NT2/D1 (cell line): Measurements from ENCODE around the gene BCAS3.
"Not testable (repeated sequence)": the region's sequence is repeated elsewhere in the genome, so short reads cannot be mapped to it uniquely, and the experiment has no call there.

Experiments used
- DNase-seq: peaks from one replicate; pipeline ENCODE4 v3.0.0-alpha.2; 2011; ENCODE audit warnings: low read depth, low spot score
- H3K27me3 ChIP-seq: 2 replicates; pipeline ENCODE4 v1.6.0; 2011; ENCODE audit warnings: mild to moderate bottlenecking; ENCODE audit not compliant: insufficient read length, insufficient read depth
- H3K36me3 ChIP-seq: 2 replicates; pipeline ENCODE4 v1.6.1; 2011; ENCODE audit warnings: mild to moderate bottlenecking, low read length, mixed read lengths; ENCODE audit not compliant: insufficient read depth, insufficient read length
- H3K4me1 ChIP-seq: 2 replicates; pipeline ENCODE4 v1.5.1; 2011; ENCODE audit not compliant: insufficient read depth, insufficient read length
- H3K4me3 ChIP-seq: 2 replicates; pipeline ENCODE4 v1.5.1; 2011; ENCODE audit warnings: low read depth; ENCODE audit not compliant: insufficient read length
- H3K9ac ChIP-seq: 2 replicates; pipeline ENCODE4 v1.6.0; 2011; ENCODE audit warnings: low read depth; ENCODE audit not compliant: insufficient read length
- H3K9me3 ChIP-seq: 2 replicates; pipeline ENCODE4 v1.5.1; 2011; ENCODE audit warnings: mild to moderate bottlenecking, low read length; ENCODE audit not compliant: insufficient read depth
- SUZ12 ChIP-seq: IDR thresholded peaks from 2 replicates; pipeline ENCODE4 v1.6.1; 2011; ENCODE audit not compliant: insufficient read length, insufficient read depth; ENCODE audit errors: extremely low read depth
- YY1 ChIP-seq: IDR thresholded peaks from 2 replicates; pipeline ENCODE4 v1.6.1; 2011; ENCODE audit not compliant: insufficient read length, insufficient read depth
- ZNF274 ChIP-seq: IDR thresholded peaks from 2 replicates; pipeline ENCODE4 v1.6.1; 2011; ENCODE audit warnings: mild to moderate bottlenecking, low read depth, low read length

Gene BCAS3

DNA sequence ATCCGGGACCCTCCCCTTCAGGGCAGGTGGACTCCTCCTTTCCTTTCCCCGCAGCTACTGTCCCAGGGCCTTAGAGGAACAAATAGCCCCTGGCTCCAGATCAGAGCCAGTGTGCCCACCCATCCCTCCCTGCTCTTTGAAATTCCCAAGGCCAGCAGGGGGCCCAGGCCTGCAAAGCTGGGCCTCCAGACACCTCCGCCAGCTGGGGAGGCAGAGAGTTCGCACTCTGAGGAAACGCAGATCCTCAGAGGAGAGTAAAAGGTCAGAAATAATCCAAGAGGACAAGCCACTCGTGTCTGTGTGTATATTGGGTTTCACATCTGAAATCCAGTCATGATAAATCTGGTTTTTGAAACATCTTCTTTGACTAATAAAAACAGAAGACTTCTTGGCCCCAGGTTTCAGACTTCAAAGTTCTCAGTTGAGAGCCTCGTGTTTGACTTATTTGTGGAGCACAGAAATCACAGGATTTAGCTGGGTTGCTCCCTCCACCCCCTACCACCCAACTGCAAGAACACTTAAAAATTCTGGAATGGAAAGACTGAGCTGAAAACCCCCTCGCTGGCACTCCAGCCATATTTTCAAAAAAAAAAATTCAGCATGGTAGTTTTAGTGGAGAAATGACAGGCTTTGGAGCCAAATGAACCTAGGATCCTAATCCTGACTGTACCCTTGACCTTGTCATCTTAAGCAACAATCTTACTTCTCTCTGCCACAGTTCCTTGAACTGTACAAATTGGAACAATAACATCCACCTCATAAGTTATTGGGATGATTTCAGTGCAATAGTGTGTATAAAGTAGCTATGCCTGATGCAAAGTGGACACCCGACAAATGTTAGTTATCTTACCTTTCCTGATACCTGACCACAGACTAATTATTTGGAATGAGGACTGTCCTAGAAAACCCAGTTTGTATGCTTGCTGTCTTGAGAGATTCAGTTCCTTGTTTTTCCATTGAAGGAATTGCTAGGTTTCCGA, 677.5 kb downstream of the BCAS3 start:
- Histone ChIP-seq H3K9me3 (no peaks in the 10 kb centered on the region), H3K4me3 (no peak overlapping the region), H3K9ac (no peak overlapping the region), H3K27me3 (no peaks in the 10 kb centered on the region), H3K36me3 (no peaks in the 10 kb centered on the region), H3K4me1 (peaks cover 14% of the 10 kb centered on the region)
- TF ChIP-seq YY1 (no peak), ZNF274 (no peak), SUZ12 (no peak)
- DNase-seq, result no peak

DNA sequence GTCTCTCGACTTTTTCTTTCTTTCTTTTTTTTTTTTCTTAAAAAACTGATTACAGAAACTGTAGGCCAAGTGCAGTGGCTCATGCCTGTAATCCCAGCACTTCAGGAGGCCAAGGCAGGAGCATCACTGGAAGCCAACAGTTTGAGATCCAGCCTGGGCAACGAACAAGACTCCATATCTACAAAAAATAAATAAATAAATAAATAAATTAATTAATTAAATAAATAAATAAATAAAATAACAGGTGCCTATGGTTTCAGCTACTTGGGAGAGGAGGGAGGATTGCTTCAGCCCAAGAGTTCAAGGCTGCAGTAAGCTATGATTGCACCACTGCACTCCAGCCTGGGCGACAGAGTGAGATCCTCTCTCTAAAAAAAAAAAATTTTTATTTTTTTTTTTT, 679.4 kb downstream of the BCAS3 start:
- H3K36me3 ChIP-seq, H3K4me3 ChIP-seq, DNase-seq, H3K27me3 ChIP-seq, H3K9ac ChIP-seq, H3K9me3 ChIP-seq: not testable (repeated sequence)
- peaks cover 14% of the 10 kb centered on the region for H3K4me1 ChIP-seq

DNA sequence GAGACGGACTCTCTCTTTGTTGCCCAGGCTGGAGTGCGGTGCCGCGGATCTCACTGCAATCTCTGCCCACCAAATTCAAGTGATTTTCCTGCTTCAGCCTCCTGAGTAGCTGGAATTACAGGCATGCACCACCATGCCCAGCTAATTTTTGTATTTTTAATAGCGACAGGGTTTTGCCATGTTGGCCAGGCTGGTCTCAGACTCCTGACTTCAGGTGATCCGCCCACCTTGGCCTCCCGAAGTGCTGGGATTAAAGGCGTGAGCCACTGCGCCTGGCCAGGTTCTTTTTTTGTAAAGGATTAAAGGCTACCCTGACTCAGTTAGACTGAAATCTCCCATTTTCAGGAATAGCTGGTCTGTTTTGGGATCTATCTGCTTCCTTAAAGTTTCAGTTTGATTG, 681.9 kb downstream of the BCAS3 start:
- not testable (repeated sequence) for H3K36me3 ChIP-seq, H3K4me3 ChIP-seq, H3K9ac ChIP-seq, H3K4me1 ChIP-seq, DNase-seq, H3K27me3 ChIP-seq, H3K9me3 ChIP-seq

DNA sequence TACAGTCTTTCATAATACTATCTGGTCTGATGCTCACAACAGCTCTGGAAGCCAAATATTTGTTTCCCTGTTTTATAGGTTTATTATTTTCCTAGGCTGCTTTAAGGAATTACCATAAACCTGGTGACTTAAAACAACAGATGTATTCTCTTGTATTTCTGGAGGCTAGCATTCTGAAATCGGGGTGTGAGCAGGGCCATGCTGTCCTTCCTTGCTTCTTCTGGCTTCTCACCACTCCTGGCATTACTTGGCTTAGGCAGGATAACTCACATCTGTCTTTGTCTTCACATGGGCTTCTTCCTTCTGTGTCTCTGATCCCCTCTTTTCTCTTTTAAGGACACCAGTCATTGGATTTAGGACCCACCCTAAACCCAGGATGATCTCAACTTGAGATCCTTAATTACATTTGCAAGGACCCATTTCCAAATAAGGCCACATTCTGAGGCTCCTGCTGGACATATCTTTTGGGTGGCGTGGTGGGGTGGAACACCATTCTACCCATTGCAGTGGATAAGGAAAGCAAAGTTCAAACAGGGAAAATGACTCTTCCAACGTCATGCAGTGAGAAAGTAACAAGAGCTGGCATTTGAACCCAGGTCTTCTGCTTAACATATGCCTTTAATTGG, 682.8 kb downstream of the BCAS3 start:
- no peak overlapping the region for H3K9ac ChIP-seq
- no peak overlapping the region for H3K4me3 ChIP-seq
- TF ChIP-seq YY1 (no peak), SUZ12 (no peak), ZNF274 (no peak)
- DNase-seq, result no peak
- no peaks in the 10 kb centered on the region for H3K27me3 ChIP-seq
- H3K9me3 ChIP-seq, result no peaks in the 10 kb centered on the region
- no peaks in the 10 kb centered on the region for H3K4me1 ChIP-seq
- no peaks in the 10 kb centered on the region for H3K36me3 ChIP-seq

DNA sequence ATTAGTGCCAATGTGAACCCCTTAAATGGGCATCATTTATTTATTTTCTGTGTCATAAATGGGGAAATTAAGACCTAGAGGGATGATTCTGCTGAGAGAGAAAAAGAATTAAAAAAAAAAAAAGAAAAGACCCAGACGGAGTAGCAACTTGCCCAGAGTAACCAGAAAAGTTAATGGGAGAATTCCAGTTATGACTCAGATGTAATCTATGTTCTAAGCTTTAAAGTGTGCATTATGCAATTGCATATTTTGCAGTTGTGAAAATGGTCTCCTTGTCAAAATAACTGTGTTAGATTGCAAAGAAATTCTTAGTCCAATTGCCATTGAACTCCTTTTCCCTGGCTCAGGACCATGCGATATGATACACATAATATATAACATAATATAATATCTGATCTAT, 683.4 kb downstream of the BCAS3 start:
- H3K4me1 ChIP-seq, result no peaks in the 10 kb centered on the region
- H3K27me3 ChIP-seq, result no peaks in the 10 kb centered on the region
- H3K9me3 ChIP-seq, result no peaks in the 10 kb centered on the region
- H3K9ac ChIP-seq, result no peak overlapping the region
- no peaks in the 10 kb centered on the region for H3K36me3 ChIP-seq
- no peak for DNase-seq
- TF ChIP-seq YY1 (no peak), SUZ12 (no peak), ZNF274 (no peak)
- no peak overlapping the region for H3K4me3 ChIP-seq

DNA sequence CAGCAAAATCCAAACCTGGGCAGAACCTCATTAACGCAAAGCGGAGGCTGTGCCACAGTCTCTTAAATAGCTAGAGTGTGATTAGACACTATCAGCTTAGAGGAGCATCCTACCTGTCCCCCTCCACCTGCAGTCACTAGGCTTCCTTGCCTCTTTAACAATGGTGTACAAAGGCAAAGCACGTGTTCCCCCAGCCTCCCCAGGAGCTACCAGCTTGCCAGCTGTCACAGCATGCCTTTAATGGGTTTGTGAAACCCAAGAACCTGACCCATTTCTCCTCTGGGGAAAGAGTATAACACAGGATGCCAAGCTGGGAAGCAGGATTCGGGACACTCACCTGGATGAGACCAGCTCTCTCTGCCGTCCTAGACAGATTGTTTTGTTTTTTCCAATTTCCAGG, 684.7 kb downstream of the BCAS3 start:
- Histone ChIP-seq H3K9me3 (no peaks in the 10 kb centered on the region), H3K4me1 (no peaks in the 10 kb centered on the region), H3K4me3 (no peak overlapping the region), H3K36me3 (no peaks in the 10 kb centered on the region), H3K9ac (no peak overlapping the region), H3K27me3 (no peaks in the 10 kb centered on the region)
- TF ChIP-seq SUZ12 (no peak), YY1 (no peak), ZNF274 (no peak)
- no peak for DNase-seq

DNA sequence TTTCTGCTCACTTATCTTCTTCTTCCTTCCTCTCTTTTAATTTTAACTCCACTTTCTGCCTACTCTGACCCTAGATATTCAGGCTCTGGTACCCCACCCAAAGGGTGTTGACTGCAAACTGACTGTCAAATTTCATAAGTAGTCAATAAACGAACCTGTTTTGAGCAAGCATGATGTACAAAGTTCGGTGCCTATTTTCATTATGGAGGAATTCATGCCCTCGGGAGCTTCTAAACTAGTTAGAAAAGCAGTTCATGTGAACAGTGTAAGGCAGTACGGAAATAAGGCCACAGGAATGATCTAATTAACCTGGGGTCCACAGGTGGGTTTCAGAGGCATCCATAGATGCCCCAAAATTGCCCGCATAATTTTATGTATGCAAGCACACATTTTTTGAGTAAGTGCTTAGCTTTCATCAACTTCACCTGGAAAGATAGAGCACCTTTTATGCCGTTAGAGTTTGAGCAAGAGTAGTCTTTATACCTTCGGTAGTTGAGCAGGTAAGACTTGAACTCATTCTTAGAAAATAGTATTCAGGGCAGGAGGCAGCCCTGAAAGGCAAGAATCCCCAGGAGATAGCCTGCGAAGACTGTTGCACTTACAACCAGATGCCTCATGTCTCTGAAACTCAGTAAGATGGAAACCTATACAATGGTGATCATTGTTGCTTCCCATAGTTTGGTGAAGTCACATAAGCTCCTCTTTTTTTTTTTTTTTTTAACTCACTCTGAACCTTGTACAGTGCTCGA, 685.4 kb downstream of the BCAS3 start:
- Histone ChIP-seq H3K9me3 (no peaks in the 10 kb centered on the region), H3K4me1 (no peaks in the 10 kb centered on the region), H3K4me3 (no peak overlapping the region), H3K27me3 (no peaks in the 10 kb centered on the region), H3K36me3 (no peaks in the 10 kb centered on the region), H3K9ac (no peak overlapping the region)
- TF ChIP-seq SUZ12, result no peak
- no peak for TF ChIP-seq YY1
- TF ChIP-seq ZNF274, result no peak
- DNase-seq, result no peak
